Measurements from ENCODE around the gene NPAS3.

Gene NPAS3

DNA sequence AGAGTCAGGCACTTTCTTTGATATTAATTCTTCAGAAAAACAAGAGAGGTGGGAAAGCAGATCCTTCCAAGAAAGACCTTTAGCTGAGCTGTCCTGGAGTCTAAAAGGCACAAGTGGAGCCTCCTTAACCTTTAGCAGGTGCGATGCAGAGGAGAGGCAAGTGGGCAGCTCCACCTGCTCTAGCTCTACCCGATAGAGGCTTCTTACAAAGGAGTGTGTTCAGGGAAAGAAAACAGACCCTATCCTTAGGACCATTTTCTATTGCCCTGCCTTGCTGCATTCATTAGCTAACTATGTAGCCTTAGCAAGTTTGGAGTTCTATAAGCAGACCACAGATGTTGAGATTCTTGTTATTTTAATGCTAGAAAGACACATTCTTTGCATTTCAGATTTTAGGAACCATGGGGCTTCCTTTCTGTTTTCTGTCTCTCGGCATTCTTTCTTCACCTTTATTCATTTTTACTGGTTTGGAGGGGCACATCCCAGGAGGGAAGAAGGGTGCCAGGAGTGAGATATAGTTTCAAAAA lies 797.7 kb downstream of the NPAS3 start:
- no peak for DNase-seq

DNA sequence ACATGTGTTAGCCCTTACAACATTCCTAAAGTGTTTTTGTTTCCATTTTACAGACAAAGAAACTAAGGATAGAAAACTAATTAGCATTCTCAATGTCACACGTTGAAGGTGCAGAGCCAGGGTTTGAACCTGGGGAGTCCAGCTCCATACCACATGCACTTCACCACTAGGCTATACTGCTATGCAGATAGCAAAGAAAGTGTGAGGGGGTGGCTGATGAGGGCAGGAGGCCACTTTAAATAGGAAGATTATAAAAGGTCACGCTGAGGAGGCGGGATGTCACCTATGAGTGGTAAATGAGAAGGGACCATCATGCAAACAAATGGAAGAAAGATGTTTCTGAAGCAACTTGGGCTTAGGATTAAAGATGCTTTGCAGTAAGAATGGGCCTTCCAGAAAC lies 798.3 kb downstream of the NPAS3 start:
- no peak for DNase-seq

DNA sequence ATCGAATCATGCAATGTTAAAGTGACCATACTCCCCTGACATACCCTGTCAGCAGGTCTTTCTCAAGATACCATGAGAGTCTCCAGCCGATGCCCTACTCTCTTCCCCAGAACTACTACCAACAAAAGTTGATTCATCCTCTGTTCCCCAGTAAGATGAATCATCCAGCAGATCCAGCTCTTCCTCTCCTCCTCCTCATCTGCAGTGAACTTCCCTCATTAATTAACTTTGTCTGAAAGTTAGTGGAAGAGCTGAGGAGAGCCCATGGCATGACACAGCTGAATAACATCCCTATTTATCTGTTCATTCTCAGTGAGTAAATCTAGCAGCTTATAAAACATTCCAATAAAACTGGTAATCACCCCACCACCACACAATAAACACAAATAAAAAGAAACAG lies 798.8 kb downstream of the NPAS3 start:
- no peak for DNase-seq

DNA sequence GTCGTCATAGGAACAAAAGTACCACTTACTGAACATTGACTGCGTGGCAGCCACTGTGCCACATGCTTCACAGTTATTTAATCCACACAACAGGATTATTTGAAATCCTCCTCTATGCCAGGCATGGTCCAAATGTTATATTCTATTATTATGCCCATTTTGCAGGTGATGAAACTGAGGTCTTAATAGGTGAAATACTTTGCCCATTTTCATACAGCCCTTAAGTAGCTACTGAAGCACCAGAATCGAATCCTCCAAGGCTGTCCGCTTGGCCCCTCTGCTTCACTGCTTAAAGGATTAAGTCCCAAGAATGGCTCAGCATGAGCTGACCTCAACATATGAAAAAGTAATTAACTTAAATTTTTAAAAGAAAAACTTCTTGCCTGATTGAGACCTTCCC lies 799.4 kb downstream of the NPAS3 start:
- DNase-seq, result no peak

DNA sequence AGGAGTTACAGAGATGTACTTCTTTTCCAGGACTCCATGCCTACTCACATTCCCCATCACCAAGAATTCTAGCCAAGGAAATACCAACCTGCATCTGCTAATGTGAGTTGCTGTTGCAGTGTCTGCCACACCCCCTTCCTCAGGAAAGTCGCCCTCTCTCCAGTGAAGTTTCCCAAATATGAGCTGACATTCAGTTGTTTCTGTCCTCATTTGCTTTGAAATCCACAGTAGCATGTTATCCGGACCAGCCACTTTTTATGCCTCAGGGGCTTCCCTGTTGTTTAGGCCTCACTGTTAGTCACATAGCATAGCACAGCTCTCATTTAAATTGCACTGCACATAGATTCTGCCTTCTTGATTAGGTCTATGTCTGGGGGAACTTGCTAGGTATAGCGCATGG lies 799.8 kb downstream of the NPAS3 start:
- DNase-seq, result no peak

DNA sequence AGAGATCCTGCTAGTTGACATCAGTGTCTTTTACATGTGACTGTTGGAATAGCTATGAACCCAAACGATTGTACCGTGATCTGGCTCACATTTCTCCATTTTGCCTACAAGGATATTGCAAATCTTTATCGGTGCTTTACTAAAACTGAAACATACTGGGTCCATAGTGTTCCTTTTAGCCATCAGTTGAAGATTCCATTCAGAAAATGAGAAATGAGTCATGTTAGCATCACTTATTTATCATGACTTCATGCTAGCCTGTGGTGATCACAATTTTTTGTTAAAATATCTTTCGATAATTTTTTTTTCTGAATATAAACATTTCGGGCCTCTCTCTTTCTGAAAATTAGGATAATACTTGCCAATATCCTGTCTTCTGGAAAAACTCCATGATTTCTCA lies 801.9 kb downstream of the NPAS3 start:
- no peak for DNase-seq

DNA sequence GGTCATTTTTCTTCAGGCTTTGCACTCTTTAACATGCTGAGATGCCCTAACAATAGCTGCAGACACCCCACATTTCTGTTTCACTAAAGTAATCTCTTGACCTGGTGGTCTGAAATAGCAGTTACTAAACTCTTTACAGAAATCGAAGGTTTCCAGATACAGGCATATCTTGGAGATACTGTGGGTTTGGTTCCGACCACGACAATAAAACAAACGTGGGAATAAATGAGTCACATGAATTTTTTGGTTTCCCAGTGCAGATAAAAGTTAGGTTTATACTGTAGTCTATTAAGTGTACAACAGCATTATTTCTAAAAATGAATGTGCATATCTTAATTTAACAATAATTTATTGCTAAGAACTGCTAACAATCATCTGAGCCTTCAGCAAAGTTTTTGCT lies 803.5 kb downstream of the NPAS3 start:
- no peak for DNase-seq

DNA sequence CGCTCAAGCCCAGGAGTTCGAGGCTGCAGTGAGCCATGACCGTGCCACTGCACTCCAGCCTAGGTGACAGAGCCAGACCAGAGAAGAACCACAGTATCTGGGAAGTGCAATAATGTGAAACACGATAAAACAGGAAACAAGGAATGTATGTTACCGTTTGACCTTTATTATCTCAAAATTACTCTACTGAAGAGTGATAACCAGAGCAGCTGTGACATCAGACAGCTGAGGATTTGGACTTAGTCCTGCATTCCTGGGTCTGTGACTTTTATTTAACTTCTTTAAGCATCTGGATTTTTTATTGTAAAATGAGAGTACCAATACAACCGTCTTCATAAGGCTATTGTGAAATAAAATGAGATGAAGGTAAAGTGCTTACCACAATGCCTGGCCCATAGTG lies 806.5 kb downstream of the NPAS3 start:
- no peak for DNase-seq

DNA sequence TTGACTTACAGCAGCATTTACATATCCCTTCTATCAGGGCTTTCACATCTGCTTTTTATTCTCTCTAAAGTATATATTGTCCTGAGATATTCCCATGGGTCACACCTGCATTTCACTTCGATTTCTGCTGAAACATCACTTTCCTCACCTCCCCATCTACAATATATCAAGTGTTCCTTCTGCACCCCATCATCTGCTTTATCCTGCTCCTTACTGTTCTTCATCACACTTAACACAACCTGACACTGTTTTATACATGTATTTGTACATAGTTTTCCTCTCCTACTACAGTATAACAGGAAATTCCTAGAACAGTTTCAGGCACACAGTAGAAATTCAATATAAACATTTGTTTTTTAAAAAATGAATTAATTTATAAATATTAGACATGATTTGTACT lies 809.1 kb downstream of the NPAS3 start:
- no peak for DNase-seq

DNA sequence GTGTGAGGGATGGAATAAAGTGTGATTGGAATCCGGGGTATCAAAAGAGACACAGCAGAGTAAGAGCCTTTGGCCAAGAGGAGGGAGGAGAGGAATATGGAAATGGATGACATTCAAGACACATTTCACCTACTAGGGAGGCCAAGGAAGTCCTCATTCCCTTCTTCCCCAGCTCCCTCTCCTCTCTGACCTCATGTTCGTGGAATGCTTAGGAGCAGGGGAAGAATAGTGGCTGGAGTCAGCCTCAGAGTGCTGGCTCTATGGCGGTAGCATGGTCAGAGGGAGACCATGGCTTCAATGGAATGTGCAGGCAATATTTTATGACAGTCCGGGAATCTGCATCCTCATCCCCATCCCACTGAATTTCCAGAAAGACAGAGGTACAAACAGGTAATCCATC lies 815.6 kb downstream of the NPAS3 start:
- no peak for DNase-seq

DNA sequence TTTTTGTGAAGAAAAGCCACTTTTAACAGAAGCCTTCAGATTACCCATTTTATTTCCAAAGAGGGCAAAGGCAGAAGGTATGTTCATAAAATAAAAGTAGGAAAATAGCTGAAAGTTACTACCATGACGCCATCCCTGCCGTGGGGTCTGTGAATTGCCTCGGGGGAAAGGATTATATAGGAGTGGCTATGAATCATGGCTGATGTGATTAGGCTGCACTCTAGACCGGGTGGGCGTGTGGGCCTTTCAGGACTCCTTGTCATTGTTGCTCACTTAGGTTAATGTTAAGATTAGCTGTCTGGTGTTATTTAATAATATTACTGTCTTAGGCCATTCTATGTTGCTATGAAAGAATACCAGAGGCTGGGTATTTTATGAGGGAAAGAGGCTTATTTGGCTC lies 816.7 kb downstream of the NPAS3 start:
- no peak for DNase-seq

DNA sequence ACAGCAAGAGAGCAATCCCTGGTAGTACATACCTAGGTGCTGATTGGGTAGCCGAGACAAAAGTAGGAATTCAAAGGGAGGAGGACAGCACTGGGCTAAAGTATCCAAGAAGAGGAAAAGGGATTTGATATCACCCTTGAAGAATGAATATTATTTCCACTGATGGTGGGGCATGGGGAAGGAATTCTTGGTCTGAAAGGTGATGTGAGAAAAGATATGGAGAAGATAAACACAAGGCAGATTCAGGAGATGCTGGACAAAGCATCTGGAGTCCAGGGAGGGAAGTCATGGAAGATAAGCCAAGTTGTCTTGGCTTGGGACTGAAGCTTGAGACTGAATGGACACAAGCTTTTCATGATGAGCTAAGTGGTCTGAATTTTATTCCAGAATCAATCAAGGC lies 818.2 kb downstream of the NPAS3 start:
- no peak for DNase-seq

DNA sequence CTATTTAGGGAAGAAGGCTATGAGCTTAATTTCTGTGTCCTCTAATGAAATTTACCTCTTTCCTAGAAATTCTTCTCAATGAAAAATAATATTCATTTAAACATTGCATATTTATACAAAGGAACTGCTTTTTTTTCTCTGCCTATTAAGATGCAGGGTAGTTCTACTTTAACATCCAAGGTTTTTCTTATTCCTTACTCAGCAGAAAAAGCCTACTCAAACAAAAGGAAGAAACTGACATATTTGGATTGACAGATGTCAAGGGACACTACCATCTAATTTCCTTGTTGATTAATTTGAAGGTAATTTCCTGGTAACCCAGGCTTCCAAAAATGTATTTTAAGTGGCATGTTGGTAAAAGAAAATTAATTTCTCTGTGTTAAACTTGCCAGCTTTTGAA lies 819.9 kb downstream of the NPAS3 start:
- no peak for DNase-seq

DNA sequence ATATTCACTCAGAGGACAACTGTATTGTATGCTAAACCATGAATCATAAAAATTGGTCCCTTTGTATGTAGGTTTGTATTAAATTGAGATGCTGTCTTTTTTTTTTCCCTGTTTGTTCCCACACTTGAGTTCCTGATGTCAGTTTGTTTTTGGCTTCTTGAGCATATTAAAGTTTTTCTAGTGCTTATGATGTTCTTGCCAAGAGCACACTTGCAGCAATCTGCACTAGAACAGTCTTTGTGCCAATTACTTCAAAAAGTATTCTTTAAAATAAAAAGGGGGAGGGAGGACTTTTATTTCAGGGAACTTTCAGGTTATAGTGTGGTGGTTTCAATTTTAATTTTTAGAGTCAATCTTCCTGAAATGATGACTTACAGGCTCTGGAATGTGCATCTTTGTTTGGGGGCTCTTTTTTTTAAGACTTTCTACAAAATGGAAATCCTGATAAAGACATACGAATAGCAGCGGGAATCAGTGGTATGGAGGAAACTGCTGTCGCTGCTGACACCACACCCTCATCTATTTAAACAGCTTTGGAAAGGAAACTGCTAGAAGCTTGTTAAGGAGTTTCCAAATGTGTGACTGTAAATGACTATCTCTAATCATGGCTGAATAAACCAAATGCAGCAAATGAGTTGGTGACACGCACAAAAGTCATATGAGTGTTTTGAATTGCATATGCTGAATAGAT lies 823.6 kb downstream of the NPAS3 start:
- no peak for DNase-seq

DNA sequence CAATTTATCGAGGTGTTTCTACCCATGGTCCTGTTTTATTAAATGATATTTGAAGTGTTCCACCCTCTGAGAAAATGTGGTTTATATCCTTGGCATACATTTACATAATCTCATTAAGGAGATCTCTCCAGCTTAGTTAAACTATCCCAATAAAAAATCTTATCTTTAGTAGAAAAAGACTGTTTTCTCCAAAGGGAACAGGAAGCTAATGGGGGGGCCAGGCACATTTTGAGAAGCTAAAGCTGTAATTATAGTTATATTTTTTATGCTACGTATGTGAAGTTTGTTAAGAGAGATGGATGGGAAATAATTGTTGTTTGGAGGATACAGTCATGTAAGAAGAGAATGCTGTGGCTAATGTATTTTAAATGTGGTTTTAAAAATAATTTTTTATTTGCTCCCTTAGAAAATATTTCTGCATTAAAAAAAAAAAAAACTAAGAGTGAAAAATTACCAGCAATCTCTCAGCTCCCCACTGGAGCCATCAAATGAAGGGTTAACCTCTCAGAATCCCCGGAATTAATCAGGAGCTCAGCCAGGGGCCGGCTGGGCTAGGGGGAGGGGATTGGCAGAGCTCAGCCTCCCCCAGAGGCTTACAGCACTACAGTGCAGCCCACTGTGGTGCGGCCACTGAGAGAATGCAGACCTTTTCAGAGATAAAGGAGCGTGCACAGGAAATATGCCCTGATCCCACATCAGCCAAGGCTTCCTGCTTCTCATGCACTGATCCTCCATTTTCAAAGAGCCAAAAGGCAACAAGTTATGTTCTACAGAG lies 826.4 kb downstream of the NPAS3 start:
- DNase-seq, result no peak

DNA sequence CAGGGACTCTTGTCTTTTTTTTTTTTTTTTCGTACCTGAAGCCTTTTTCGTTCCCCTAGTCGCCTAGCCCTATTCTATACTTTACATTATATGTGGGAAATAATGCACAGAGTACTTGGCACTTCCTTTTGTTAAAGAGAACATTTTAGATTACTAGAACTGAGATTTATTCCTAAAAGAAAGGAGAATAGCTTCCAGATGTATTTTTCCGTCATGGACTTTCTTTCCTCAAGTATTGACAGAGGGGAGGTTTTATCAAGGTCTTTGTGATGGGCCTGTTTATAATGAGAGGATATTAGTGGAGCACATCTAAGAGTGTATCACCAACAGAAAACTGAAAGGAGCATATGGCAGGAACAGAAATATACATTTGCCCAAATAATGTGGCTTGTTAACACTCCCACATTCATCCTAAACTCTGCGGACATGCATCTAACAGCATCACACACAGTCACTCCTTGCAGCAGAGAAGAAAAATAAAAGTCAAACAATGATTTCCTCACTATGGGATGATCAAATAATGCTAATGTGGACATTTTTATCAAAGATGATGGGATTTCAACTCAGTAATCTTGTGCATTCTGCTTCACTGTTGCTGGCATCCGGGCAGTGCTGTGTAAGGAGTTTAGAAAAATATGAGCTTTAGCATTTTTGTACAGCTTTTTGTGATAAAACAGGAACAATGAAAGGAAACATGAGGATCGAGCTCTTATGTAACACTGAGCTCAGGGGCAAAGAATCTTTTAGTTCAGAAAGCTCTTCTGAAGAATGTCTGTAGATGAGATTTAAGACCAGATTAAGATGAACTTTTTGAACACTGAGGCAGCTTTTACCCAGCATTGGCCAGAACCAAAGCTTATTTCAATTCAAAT lies 829.1 kb downstream of the NPAS3 start:
- DNase-seq, result no peak

DNA sequence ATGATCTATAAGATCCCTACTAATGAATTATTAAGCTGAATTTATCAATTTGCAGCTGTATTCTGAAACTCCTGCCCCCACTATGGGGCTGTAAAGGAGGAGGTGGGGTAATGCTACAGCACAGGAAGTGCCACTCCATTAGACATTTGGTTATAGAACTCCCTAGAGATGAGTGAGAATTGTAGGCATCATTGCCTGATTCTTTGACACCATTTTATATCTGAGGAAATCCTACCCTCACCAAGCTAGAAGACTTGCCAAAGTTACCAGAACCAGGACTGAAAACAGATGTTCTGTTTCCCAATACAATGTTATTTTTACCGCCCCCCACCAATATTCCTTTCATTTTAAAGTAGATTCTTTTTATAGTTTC lies 829.8 kb downstream of the NPAS3 start:
- DNase-seq, result no peak

DNA sequence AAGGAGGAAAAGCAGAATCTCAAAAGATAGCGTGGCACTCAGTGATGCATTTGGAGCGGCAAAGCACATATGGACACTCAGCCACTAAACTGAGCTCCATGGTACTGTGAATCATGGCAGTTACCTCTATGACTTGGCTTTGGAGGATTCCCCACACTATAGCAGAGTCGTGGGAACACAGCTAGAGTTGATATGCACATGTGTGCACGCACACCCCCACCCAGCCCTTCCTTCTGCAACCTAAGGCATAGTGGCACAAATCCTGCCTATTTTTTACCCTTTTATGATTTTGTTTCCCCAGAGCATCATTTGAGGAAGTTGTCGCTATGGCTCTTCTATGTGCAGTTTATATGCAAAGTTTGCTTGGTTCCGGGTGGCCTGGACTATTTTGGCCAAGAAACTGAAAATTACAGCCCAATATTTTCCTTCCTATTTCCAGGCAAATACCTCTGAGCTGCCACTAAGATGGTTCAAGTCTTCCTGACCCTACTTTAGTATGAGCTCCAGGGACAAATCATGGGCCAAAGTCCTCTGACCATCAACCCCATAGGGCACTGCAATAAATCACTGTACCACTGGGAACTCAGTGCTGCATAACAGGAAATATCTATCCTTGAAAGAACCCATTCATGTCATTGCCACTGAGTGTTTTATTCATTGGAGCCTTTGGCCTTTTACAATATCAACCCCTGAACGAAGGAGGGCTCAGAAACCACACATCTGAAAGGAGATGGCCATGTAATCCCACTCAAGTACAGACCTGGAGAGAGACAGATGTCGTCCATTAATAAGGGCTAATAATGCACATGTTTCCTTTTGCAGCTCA lies 834.7 kb downstream of the NPAS3 start:
- DNase-seq, result no peak

DNA sequence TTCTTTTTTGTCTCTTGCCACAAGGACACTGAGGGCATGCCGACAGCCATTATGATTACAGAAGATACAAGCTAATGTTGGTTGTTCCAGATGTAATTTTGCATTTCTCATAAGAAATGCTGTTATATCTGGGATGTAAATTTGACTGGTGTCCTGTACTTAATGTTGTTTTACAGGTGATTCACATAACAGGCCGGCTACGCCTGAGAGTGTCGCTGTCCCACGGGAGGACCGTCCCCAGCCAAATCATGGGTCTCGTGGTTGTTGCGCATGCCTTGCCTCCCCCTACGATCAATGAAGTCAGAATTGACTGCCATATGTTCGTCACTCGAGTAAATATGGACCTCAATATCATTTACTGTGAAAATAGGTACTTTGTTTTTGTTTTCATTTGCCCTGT lies 835.5 kb downstream of the NPAS3 start:
- no peak for DNase-seq

DNA sequence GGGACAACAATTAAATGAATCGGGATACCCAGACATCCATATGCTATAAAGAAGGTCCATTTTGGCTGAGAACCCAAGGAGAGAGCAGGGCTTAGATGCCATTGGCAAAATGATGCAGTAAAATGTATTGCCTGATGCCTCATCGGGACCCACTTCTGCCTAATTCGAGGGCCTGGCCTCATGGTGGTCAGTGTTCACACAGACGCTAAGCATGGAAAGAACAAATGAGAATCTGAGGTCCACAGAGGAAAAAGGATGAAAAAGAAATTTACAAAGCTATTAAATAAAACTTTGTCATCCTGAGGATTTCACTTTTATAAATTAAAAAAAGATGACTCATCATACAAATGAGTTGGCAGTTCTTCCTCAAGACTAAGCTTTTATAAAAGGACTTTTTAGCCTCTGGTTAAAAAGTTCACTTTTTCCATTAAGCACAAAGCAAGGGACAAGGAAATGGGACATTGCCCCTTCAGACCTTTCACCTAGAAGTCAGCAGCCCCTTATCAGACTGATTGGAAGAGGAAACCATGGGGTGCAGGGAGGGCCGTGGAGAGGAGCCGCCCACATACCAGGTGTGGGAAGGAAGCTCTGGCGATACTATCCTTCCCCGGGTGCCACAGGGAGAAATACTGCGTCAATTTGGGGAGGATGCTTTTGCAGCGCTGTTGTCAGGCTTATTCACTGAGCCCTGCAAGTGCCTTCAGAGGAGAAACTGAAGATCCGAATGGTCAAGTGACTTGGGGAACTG lies 836.2 kb downstream of the NPAS3 start:
- no peak for DNase-seq

DNA sequence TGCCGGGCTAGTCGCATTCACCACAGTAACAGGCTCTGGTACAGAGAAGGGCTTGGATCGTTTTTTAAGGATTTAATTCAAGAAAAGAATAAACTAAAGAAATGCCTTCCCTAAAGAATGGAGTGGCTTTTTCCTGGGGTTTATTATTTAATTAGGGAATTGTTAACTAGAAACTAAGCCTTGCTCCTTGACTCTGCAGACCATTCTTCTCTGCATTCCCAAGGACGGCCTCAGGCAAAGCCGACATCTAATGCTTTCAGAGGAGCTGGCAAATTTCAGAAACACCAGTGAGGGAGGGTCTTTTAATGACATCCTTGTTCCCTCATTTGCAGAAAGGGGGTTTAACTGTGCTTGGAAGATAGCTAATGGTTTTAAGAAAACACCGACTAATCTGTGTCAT lies 838.2 kb downstream of the NPAS3 start:
- no peak for DNase-seq

DNA sequence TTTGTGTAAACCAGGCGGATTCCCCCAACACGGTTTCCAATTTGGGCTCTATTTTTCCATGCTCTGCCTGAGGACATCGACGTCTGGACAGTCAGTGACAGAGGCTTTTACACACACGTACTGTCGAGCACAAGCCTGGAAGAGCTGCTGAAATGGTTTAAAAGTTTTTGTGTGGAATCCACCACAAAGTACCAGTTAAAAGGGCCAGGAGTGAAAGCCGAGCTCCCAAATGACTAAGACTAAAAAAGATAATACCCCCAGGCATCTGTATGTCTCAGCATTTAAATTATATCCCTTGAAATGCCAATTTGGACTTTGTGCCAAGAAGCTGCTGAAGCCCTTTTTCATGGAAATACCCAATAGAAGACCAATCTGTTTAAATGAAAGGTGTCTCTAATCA lies 839.0 kb downstream of the NPAS3 start:
- no peak for DNase-seq
